T-helper 2 cell (primary cell): ENCODE data around the gene MS4A12.
"Not testable (repeated sequence)": the region's sequence is repeated elsewhere in the genome, so short reads cannot be mapped to it uniquely, and the experiment has no call there.

Experiments
- DNase-seq, 5 experiments: peaks; one replicate each; pipeline versions ENCODE4 v3.0.0 to v3.0.0-alpha.2; 2012 to 2022
- total RNA-seq, 2 donors: gene quantifications; one replicate each; lab custom pipeline; 2026; lab: John Stamatoyannopoulos, UW

The MS4A12 gene, protein sequence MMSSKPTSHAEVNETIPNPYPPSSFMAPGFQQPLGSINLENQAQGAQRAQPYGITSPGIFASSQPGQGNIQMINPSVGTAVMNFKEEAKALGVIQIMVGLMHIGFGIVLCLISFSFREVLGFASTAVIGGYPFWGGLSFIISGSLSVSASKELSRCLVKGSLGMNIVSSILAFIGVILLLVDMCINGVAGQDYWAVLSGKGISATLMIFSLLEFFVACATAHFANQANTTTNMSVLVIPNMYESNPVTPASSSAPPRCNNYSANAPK
- 0 reads per million in 2 donors for total RNA-seq

DNA sequence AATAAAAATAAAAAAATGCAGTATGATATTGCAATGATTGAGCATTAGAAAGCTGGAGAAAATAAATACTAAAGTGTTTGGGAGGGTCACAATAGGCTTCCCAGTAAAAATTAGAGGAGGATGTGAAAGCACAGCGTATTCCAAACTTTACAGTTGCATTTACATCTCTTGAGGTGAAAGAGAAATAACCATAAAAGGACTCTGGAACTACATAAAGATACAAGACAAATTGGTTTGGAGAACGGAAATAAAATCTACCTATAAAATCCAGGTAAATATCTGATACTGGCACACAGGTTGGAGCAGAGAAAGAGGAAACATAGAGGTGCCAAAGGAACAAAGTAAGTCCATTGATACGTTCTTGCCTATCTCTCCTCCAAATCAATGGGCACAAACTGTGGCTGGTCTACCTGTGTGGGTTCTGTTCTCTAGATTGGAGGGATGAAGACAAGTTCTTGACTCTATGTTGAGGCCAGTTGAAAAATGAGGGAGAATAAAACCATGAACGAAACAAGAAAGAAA, at the start of gene MS4A12:
TSS of gene MS4A12 (plus strand) at position 291 of the 522 bp plus-strand sequence. CDS start 4,541 bp downstream, outside the sequence.
- DNase-seq, result no peak

DNA sequence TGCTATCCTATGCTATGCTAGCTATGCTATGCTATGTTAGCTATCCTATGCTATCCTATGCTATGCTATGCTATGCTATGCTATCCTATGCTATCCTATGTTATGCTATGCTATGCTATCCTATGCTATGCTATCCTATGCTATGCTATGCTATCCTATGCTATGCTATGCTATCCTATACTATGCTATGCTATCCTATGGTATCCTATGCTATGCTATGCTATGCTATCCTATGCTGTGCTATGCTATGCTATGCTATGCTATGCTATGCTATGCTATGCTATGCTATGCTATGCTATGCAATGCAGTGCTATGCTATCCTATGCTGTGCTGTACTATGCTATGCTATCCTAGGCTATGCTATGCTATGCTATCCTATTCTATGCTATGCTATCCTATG, 45.5 kb upstream of the MS4A12 start:
- DNase-seq, result no peak

DNA sequence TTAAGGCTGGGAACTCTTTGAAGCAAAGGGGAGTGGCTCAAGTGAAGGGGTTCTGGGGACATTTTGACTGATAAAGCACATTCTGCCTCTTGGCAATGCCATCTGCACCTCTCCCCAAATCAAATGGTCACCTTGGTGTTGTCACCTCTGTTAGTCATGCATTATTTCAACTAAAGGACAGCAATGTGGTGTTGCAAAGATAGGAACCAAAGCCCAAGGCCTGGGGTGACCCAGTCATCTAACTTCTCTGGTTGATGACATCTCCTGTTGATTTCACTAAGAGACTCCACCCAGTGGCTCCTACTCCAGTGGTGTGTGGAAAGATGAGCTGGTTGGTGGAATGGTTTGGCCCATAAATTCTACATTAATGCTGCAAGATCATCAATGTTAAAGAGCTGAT, 44.7 kb upstream of the MS4A12 start:
- no peak for DNase-seq

DNA sequence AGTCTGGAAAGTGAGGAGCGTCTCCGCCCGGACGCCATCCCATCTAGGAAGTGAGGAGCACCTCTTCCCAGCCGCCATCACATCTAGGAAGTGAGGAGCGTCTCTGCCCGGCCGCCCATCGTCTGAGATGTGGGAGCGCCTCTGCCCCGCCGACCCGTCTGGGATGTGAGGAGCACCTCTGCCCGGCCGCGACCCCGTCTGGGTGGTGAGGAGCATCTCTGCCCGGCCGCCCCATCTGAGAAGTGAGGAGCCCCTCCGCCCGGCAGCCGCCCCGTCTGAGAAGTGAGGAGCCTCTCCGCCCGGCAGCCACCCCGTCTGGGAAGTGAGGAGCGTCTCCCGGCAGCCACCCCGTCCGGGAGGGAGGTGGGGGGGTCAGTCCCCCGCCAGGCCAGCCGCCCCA, 41.4 kb upstream of the MS4A12 start:
- DNase-seq, result not testable (repeated sequence)

DNA sequence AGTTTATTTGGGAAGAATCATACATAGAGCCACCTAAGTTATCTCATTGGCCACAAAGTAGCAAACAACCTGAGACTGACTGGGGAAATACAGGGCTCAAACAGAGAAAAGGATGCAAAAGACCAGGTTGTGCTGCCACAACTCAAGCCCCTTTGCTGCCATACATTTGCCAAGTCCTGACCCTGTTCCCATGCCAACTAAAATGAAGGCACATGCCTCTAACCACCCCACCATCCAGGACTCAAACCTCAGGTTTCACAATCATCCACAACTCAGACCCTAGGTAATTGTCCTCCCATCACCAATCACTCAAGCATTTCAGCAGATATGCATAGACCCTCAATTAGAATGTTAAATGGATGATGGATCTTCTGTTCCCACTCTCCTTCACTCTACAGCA, 38.4 kb upstream of the MS4A12 start:
- DNase-seq, result no peak

DNA sequence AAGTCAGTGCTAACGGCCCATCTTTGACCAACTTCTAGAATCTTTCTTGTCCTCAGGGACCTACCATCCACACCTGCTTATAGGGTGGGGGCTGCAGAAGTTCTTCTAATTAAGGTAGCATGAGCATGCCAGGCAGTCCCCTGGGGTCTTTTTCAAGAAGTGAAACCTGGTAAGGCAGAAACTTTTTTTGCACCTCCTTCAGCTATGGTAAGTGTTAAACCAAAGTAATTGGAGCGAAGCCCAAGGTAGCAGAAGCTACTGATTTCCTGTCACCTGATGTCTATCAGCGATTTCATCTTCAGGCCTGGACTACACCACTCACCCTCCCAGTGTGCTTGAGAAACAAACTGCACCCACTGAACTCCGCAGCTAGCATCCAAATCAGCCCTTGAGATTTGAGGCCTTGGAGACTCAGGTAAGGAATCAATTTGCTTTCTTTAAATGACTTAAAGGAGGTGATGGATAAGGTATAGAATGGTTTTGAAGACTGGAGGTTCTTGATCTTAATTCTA, 37.0 kb upstream of the MS4A12 start, which contains the start of gene MS4A1:
TSS of gene MS4A1 (plus strand) at position 317 of the 512 bp plus-strand sequence. CDS start 6,528 bp downstream, outside the sequence.
- peak in 2 of 5 experiments; percentile 9 to 31 for DNase-seq

DNA sequence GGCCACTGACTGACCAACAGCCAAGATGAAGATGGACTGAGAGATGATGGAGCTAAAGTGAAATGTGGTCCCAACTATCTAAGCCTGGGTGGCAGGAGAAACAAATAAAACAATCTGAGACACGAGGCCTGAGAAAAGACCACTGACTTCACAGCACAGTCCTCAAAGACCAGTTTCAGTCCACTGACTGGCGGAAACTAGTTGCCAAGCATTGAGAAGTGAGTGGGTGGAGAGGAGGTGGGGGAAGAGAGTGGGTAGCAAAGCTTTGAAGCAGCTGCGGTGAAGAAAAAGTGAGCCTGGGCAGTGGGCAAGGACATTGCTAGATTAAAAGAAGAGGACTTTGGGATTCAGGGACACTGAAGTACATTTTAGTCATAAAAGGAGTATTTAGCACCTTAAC, 35.0 kb upstream of the MS4A12 start:
- DNase-seq, result no peak

DNA sequence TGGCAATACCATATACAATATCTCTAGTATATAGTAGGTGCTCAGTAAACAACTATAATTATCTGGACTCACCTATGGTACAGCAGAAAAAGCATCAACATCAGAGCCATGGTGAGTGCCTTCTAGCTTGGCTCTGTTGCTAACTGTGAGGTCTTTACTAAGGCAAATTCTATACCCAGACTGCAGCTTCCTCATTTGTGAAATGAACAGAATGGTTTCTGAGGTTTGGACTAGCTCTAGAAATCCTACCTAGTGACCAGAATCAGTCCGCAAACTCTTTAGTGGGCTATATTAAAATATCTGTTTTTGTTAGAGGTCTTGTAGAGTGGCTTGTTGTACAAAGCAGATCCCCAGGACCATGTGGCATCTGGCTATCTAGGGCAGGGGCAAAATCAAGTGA, 33.2 kb upstream of the MS4A12 start:
- DNase-seq, result no peak

DNA sequence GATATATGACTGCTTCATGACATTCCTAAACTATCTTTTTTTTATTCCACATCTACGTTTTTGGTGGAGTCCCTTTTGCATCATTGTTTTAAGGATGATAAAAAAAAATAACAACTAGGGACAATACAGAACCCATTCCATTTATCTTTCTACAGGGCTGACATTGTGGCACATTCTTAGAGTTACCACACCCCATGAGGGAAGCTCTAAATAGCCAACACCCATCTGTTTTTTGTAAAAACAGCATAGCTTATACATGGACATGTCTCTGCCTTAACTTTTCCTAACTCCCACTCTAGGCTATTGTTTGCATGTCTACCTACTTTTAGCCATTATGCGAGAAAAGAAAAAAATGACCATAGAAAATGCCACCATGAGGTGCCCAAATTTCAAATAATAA, 23.7 kb upstream of the MS4A12 start:
- DNase-seq, result no peak

DNA sequence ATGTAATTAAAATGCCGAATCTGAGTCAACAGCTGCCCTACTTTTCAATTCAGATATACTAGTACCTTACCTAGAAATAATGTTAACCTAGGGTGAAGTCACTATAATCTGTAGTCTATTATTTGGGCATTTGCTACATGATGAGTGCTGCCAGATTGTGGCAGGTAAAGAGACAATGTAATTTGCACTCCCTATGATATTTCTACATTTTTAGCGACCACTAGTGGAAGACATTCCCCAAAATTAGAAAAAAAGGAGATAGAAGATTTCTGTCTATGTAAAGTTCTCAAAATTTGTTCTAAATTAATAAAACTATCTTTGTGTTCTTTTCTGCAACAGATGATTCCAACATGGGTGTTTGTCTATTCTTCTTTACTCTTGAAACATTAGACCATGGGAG, 22.9 kb upstream of the MS4A12 start:
- DNase-seq, result no peak

DNA sequence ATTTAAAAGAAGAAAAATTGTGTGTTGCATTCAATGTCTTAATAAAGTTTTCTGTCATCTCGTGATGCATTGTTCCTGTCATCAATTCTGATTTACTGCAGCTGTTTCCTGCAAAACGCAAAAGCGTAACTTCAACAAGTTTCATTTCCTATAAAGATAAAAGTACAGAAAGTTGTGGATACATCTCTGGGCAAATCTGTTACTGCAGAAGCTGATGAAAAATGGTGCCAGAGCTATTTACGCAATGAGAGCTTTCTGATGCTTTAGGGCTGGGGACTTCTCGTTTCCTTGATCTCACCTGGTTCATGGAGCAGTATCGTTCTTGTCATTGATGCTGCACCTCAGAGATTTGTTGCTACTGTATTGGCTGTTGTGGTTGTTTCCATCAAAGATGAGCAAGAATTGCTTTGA, 15.5 kb upstream of the MS4A12 start:
- DNase-seq, result peak in 1 of 5 experiments; percentile 34

DNA sequence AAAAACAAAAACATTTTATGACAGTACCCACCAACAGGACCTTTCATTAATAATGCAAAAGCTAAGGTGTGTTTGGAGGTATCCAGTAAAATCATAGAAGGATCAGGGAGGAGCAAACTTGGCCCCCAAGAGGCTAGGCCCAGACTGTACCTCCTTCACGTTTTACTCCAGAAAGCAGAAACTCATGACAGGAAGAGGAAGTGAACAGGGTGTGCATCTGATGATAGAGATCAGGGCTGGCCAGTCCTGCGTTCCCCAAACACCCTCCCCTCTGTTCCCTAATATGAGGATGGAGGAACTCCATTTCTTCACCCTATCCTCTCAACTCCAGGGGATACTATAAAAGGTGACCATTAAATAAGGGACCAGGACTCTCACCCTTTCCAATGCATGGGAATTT, 10.2 kb upstream of the MS4A12 start:
- DNase-seq, result peak in 1 of 5 experiments; percentile 9

DNA sequence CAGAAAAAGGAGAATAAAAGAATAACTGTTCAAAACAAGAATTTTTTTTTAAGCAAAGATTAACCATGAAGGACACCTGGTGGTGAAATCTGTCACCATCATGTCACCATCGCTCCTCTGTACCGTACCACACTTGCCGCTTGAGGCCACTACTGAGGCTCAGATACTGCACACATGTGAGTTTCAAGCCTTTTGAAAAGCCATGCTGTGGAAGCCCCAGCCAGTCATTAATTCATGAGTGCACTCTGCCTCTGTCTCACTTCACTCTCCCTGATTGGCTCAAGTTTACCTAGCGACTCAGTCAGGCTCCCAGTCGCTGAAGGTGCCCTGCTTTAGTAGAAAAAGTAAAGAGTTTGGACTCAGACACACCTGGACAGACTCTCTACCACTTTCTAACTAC, 6.6 kb upstream of the MS4A12 start:
- DNase-seq, result peak in 1 of 5 experiments; percentile 58

DNA sequence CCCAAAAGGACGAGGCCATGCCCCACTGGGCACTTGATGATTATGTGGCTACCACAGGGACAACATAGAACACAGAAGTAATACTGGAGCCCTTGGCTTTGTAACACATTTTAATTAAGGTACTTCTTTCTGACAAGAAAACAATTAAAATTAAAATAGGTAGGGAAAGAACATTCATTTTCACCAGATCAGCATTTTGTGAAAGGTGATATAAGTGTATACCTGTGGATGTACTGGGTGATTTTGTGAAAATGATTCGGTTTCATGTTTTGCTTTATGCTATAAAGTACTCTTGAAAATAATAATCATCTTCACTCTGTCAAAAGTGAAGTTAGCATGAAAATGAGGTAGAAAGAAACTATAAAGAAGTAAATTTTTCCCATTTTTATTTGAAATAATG, 876 bp downstream of the MS4A12 start:
- no peak for DNase-seq

DNA sequence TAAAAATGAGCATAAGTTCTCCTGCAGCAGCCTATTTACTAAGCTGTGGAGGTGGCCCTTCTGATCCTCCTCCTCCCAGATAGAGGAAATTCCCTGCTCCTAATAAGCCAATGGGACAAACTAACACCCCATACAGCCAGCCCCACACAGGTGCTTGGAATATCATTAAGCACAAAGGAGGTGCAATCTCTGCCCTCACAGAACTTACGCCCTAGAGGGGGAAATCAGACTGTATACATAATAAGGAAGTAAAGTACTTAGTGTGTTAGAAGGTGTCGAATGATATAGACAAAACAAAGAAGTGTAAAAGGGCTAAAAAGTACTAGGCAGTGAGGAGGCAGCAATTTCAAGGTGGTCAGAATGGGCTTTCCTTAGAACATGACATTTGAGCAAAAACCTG, 5.8 kb downstream of the MS4A12 start:
- no peak for DNase-seq

DNA sequence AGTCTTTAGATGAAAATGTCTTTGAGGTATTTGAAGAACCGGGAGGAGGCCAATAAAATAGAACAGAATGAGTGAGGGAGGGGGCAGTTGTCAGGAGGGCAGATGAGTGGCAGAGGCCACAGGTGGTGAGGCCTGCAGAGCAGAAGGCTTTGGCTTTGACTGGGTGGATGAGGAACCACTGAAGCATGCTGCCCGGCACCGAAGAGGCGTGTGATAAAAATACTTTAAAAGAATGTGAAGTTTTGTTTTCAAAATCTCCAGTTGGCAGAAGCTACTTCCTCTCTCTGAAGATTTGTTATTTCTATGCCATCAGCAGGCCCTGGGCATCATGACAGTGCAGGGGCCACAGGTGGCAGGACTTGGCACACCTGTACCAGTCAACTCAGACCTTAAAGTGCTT, 6.3 kb downstream of the MS4A12 start:
- no peak for DNase-seq

DNA sequence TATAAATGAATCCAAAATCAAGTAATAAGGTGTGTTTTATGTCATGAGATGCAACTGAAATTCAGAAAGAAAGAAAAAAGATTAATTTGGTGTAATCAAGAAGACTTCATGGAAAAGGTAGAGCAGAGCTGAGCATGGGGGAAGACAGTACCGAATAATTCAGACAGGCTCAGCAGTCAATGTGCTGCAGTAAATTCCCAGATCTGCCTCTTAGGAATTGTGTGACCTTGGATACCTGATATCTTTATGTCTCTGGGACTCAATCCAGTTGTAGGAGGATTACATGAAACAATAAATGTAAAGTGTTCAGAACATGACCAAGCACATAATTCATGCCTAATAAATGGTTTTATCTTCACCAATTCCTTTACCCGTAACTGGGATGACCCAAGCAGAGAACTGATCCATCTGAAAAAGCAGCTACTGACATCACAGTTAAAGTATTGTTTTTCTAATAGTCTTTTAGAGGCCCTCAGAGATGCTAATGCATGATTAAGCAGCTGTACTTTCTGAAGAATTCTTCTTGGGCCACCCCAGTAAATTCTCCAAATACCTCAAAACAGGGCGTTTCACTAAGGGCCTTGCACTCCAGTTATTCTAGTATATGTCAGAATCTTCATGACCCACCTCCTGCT, 7.8 kb downstream of the MS4A12 start:
- no peak for DNase-seq

DNA sequence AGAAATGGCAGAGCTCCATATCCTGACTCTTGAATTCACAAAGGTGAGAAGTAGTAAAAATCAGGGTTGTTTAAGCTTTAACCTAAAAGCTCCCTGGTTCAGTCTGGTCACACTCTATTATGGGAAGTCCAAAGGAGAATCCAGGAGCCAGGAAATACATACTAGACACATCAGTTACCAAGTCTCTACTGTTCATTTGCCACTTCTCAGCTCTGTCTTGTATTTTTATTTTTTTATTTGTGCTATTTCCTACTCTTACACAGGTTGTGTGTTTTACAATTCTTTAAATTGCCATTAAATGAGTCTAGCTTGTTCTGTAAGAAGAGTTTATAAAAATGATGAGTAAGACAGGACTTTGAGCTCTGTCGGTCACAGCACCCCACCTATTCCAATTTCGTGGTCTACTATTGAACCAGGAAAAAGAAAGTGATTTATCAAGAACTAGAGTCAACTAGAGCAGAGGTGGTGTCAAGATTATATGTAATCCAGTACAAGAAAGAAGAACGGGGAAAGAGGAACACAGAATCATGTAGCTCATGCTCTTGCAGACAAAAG, 9.7 kb downstream of the MS4A12 start:
- no peak for DNase-seq

DNA sequence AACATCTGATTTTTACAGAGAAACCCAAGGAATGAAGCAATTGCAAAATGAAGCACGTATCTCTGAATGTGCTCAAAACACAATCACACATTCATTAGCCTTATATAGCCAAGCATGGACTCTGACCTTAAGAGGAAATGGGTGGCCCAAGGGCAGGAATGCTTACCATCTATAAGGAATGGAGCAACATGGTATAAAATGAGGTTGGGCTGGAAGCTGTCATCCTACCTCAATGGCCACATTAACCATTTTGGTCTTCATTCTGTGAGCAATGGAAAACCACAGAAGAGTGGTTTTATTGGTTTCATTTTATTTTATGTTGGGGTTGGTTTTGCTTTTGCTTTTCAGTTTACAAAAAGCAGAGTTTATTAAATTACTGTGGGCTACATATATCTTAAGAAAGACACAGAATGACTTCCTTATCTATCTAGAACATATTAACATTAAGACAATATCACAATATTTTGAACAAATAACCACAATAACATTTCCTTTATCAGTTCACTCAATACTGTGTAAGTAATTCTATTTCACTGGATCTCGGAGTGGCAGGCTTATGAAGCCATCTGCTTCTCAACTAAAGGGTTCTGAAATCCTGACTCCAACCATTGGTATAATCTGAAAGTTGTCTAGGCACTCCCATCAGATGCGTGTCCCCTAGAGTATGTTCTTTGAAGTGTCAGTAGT, 11.8 kb downstream of the MS4A12 start:
- peak in 1 of 5 experiments; percentile 39 for DNase-seq

DNA sequence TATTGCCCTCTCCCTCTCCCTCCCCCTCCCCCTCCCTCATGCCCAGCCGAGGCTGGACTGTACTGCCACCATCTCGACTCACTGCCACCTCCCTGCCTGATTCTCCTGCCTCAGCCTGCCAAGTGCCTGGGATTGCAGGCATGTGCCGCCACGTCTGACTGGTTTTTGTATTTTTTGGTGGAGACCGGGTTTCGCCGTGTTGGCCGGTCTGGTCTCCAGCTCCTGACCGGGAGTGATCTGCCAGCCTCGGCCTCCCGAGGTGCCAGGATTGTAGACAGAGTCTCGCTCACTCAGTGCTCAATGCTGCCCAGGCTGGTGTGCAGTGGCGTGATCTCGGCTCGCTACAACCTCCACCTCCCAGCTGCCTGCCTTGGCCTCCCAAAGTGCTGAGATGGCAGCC, 17.0 kb downstream of the MS4A12 start:
- not testable (repeated sequence) for DNase-seq

DNA sequence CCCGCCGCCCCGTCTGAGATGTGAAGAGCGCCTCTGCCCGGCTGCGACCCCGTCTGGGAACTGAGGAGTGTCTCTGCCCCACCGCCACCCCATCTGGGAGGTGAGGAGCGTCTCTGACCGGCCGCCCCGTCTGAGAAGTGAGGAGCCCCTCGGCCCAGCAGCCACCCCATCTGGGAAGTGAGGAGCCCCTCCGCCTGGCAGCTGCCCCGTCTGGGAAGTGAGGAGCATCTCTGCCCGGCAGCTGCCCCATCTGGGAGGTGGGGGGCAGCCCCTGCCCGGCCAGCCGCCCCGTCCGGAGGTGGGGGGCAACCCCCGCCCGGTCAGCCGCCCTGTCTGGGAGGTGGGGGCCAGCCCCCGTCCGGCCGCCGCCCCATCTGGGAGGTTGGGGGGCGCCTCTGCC, 17.6 kb downstream of the MS4A12 start:
- not testable (repeated sequence) for DNase-seq

DNA sequence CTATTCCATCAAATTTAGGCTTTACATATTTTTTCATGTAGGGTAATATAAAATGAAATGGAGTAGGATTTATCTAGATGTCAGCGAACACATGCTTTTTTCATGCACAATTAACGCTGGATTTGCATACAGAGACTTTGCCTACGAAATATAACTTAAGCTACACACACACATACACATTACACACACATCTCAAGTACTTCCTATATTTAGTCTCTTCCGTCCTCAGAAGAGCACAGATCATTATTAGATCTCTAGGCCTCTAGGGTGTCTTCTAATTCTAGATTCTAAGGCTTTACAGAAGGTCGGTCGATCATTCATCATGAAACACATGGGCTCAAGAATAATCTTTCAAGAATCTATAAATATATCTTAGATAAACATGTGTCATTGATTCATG, 18.8 kb downstream of the MS4A12 start:
- no peak for DNase-seq

DNA sequence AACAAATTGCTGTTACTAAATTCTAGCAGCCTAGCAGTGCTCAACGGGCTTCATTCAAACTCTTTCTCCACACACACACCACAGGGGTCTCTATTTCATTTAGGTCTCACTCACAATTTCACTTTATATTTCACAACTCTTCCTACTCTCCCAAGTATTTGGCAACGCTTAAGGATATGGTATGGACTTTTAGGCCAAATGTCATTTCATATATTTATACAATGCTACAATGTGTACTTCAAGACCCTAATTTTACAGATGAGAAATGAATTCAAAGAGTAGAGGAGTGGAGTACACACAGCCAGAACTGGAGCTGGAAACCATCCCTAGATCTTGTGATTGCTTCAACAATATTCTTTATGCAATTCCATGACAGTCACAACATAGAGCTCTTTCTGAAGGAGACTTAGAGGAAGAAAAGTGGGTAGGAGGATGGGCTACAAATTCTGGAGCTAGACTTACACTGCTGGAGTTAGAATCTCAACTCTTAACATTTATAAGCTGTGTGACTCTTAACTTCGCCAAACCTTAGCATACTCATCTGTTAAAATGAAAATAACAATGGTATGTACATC, 20.2 kb downstream of the MS4A12 start:
- no peak for DNase-seq
